HL-60 (cell line): Measurements from ENCODE around the gene GSTM3.

Source experiments
- CTCF ChIP-seq: IDR thresholded peaks from one replicate; pipeline ENCODE4 v1.5.1; 2011; ENCODE audit warnings: low read length, control low read depth, inconsistent platforms; ENCODE audit not compliant: insufficient read depth
- GABPA ChIP-seq: IDR thresholded peaks from 2 replicates; pipeline ENCODE4 v1.6.1; 2012; ENCODE audit warnings: low read depth
- POLR2AphosphoS5 ChIP-seq: IDR thresholded peaks from 2 replicates; pipeline ENCODE4 v1.6.1; 2012; ENCODE audit warnings: low read depth
- REST ChIP-seq: IDR thresholded peaks from 2 replicates; pipeline ENCODE4 v1.6.1; 2012; ENCODE audit warnings: low read depth; ENCODE audit not compliant: insufficient replicate concordance
- SPI1 ChIP-seq: IDR thresholded peaks from 2 replicates; pipeline ENCODE4 v1.6.1; 2012; ENCODE audit warnings: low read depth, mild to moderate bottlenecking, borderline replicate concordance

DNA sequence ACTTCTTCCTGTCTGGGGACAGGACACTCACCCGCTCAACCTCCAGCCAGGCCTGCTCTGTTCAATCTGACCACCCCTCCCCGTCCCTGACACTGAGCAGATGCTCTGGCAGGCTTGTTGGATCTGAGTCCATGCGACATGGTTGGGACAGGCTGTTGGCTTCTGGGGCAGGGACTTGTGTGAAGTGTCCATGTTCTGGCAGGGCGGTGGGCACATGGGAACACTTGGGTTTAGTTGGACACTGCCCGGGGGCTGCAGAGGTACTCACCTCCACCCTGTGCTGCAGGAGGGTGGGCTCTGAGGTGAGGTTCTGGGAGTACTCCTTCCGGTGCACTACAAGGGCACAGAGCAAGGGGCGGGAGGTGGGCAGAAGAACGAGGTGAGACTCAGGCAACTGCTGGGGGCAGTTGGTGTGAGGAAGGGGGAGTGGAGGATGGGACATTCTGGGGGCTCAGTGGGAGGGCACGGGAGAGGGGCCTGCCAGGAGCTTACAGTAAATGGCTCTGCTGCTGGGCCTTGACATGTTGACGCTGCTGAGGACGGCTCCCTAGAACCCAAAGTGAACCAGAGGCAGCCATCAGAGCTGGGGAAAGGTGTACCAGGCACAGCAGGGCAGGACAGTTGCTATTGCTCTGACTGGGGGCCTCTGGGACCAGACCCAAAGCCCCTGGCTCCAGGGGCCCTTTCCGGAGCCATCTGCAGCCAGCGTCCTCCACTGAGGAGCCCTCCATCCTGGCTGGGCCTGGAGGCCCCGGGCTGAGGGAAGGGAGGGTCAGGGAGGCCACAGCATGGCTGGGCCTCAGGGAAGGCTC, 20.6 kb upstream of the GSTM3 start:
- no peak for TF ChIP-seq CTCF
- TF ChIP-seq REST: no peak
- no peak for TF ChIP-seq GABPA
- no peak for TF ChIP-seq POLR2AphosphoS5
- TF ChIP-seq SPI1: no peak
